Uterine smooth muscle cell (primary cell): ENCODE data around the gene ADPRH. TPM values are rescaled to one million over a fixed set of nuclear protein-coding genes. Genes with fewer than 3 reads are reported as not detected.

Source experiments
- total RNA-seq: library from RNA; depleted of rRNA; stranded (reverse); fragments of >200 nt; gene quantifications from 2 replicates; pipeline ENCODE4 v1.2.3, GENCODE V29; 2014

The ADPRH gene
- total RNA-seq = 4.5 and 8.1 TPM in 2 replicates

DNA sequence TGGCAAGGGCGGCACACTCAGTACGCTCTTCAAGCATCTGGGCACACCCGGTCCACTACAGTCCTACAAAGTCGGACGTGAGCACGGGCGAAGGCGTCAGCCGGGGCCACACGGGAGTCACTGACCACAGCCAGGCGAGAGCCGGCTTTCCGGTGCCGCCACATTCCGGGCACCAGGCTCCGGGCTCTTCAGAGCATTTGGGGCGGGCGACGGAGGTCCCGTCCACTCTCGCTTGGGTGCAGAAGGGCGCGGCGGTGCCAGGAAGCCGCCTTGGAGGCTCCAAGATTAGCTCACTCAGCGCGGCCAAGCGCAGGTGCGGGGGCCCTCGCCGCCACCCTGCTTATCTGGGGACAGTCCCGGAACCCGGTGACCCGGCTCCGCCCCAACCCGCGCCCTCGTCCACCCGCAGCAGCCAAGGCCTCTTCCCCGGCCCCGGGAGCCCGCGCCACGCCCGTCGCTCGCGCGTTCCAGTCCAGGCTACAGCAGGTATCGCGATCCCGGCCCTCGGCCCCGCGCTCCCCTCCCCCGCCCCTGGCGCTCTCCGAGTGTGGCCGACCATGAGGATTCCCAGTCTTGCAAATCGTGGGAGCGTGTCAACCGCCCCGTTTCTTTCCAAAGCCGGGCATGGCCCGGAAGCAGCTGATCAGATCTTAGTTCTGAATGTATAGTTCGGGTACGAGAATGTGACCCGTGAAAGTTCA, at the start of gene ADPRH:
Gene ADPRH, plus strand, starts transcription at position 127 of the 701 bp plus-strand sequence. CDS start 2,678 bp downstream, outside the sequence.

DNA sequence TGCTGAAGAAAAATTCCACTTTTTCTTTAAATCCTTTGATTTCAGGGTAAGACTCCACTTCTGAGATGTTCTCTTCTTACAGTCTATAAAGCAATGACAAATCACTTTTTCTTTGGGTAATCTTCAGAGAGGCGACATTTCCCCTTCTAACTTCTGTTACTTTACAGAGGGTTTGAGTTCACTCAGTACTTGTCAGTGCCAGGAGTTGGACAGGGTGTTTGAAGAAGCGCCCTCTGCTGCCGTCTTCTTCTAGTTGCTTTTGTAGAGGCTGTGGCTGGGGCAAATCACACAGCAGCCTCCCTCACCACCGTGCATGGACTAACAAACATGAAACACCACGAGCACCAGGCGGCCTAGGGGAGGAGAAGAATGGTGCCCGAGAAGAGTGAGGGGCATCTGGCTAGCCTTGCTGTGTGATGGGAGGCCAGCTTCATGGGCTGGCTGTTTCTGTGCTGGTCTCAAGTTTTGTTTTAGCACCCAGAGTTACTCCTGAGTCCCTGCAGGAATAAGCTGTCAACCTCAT, 19.8 kb upstream of the ADPRH start, which contains the start of gene CD80:
Gene CD80, minus strand, starts transcription at position 174 of the 523 bp plus-strand sequence. CDS start 1,886 bp downstream, outside the sequence.

DNA sequence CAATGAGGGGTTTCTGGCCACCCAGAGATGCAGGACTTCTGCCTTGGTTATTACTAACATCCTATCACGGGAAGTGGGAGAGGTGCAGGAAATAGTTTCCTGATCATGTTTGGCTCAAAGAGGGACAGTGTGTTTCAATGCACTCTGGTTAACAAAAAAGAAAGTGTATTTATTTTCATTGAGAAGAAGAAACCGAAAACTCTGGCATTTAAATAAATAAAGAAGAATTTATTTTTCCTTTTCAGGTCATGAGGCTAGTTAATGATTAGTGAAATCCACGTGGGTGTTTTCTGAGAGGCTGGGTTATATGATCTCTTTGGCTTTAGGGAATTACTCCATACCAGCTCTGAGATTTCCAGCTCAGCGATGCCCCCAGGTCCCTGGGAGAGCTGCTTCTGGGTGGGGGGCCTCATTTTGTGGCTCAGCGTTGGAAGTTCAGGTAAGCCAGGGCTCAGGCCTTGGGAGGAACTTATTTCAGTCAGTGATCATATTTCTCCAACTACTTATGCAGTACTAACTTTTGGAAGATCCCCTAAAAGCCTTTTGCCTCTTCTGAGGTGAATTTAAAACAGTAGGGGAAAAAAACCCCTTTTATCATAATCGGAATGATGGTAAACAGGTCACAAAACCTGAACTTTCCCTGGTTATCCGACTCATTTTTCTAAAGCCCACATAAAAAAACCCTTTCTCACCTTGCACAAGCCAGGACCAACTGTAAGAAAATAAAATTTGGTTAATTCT, 18.4 kb downstream of the ADPRH start, which contains the start of gene PLA1A:
Gene PLA1A, plus strand, starts transcription at position 338 of the 741 bp plus-strand sequence. Its CDS starts 29 bp downstream, at position 367.

Other genes starting within 250 kb of the ADPRH start
- gene TMEM39A, start 115.9 kb upstream of the ADPRH start, total RNA-seq = 78.2 and 99.8 TPM in 2 replicates
- gene POGLUT1, start 110.5 kb upstream of the ADPRH start, total RNA-seq = 19.4 and 23.2 TPM in 2 replicates
- 50.4 and 51.6 TPM in 2 replicates for gene TIMMDC1, start 80.9 kb upstream of the ADPRH start, total RNA-seq
- 0.37 TPM in 1 of 2 replicates, not detected in the other for gene CD80, start 19.9 kb upstream of the ADPRH start, total RNA-seq
- gene PLA1A, start 18.4 kb downstream of the ADPRH start, total RNA-seq = 0.25 and 0.33 TPM in 2 replicates
- gene POPDC2, start 81.1 kb downstream of the ADPRH start, total RNA-seq = 0.50 and 6.3 TPM in 2 replicates
- gene COX17, start 97.9 kb downstream of the ADPRH start, total RNA-seq = 14.1 and 18.9 TPM in 2 replicates
- 0.62 and 0.77 TPM in 2 replicates for gene CFAP91, start 123.5 kb downstream of the ADPRH start, total RNA-seq
- gene NR1I2, start 202.6 kb downstream of the ADPRH start, total RNA-seq = 0.12 TPM in 1 of 2 replicates, not detected in the other